COLO668 (cell line): Measurements from ENCODE around the gene GNG13.
A peak's percentile ranks its signal among the peaks of the same experiment; 100 is the strongest.
"Not testable (repeated sequence)": the region's sequence is repeated elsewhere in the genome, so short reads cannot be mapped to it uniquely, and the experiment has no call there.

ENCODE experiments used
- DNase-seq: peaks from one replicate; lab custom pipeline; 2025; ENCODE audit not compliant: unreplicated experiment; lab: John Stamatoyannopoulos, UW

The GNG13 gene

GRCh38 chr16:832652-833336 is 32.3 kb upstream of the GNG13 start:
- DNase-seq, result no peak

- no peak for DNase-seq
Observed at GRCh38 chr16:831571-832413, 31.3 kb upstream of the GNG13 start.

- no peak for DNase-seq
Observed at GRCh38 chr16:830871-831570, 30.5 kb upstream of the GNG13 start.

GRCh38 chr16:830107-830870 is 29.8 kb upstream of the GNG13 start:
- DNase-seq, result no peak

GRCh38 chr16:828891-829290 is 28.4 kb upstream of the GNG13 start:
- DNase-seq, result no peak

- DNase-seq, result no peak
Observed at GRCh38 chr16:827513-827912, 27.0 kb upstream of the GNG13 start.

GRCh38 chr16:825341-826061 is 25.0 kb upstream of the GNG13 start:
- DNase-seq, result no peak

GRCh38 chr16:824601-825000 is 24.1 kb upstream of the GNG13 start:
- no peak for DNase-seq

GRCh38 chr16:824194-824593 is 23.7 kb upstream of the GNG13 start:
- no peak for DNase-seq

- no peak for DNase-seq
Observed at GRCh38 chr16:822909-823297, 22.4 kb upstream of the GNG13 start.

- DNase-seq, result peak; percentile 25
Observed at GRCh38 chr16:822174-822908, 21.8 kb upstream of the GNG13 start.

GRCh38 chr16:821751-822150 is 21.2 kb upstream of the GNG13 start:
- no peak for DNase-seq

- no peak for DNase-seq
Observed at GRCh38 chr16:820748-821147, 20.2 kb upstream of the GNG13 start.

GRCh38 chr16:820044-820408 is 19.5 kb upstream of the GNG13 start:
- DNase-seq, result not testable (repeated sequence)

- DNase-seq, result no peak
Observed at GRCh38 chr16:819336-820043, 19.0 kb upstream of the GNG13 start.

- no peak for DNase-seq
Observed at GRCh38 chr16:818592-818991, 18.1 kb upstream of the GNG13 start.

GRCh38 chr16:818132-818531 is 17.6 kb upstream of the GNG13 start:
- no peak for DNase-seq

- DNase-seq, result no peak
Observed at GRCh38 chr16:817001-817906, 16.7 kb upstream of the GNG13 start.
